GM19351 (cell line): ENCODE data around the gene SNX10.

Source experiments
- ATAC-seq: cut with Tn5 transposase; IDR thresholded peaks from one replicate; pipeline ENCODE4 v1.9.1; 2021; ENCODE audit warnings: mild to moderate bottlenecking, moderate library complexity; ENCODE audit not compliant: unreplicated experiment

Gene SNX10

DNA sequence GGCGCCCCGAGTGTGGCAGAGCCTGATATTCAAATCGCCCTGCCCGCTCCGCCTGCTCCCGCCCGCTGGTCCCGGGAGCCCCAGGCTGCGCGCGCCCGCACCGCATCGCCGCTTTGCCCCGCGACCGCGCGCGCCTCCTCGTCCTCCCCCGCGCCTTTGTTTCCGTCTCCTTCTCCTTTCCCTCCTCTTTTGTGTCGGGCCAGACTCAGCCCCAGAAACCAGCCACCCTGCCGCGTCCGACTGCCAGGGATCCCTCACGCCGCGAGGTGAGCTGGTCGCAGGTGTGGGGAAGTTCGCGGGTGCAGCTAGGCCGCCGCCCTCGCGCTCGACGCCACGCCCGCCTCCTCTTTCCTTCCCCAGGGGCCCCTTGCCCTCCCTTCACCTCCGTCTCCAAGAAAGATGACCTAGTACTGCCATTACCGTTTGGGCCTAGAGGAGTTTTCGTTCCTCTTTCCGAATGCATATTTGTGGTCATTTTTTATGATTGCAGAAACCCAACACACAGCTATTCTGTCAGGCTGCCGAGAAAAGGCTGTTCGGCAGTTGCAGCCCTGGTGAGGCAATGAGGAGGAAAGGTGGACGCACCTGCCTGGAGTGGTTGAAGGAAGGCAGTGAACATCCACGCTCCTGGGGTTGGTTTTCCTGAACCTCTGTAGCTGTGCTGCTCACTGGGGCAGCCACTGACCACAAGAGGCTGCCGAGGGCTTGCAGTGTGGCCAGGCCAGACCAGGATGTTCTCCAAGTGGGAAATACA is 107.3 kb downstream of the SNX10 start:
- peak; percentile 79 for ATAC-seq

DNA sequence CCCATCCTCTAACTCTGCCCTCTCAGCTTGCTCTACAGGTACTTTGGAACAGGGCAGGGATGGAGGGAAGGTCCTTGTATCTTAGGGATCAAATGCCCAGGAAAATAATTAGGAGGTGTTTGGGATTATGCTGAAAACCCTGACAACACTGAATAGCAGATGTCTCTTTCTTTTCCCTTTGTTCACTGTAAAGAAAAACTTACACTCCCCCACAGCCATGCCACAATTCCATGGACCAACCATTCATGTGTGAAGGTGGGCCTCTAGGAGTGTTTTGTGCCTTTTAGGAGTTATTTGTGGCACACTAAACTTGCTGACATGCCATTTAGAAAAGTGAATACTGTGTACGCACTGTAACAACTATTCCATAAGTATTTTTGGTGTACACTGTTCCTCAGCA is 108.1 kb downstream of the SNX10 start:
- no peak for ATAC-seq

DNA sequence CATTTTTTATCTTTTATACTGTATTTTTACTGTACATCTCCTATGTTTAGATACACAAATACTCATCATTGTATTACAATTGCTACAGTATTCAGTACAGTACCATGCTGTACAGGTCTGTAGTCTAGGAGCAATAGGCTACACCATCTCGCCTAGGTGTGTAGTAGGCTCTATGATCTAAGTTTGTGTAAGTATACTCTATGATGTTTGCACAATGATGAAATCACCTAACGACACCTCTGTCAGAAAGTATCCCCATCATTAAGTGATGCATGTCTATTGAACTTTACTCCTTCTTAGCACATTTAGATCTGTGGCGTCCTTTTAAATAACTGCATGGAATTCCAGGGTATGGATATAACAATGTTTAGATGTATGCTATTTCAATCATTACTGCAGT is 112.0 kb downstream of the SNX10 start:
- no peak for ATAC-seq

DNA sequence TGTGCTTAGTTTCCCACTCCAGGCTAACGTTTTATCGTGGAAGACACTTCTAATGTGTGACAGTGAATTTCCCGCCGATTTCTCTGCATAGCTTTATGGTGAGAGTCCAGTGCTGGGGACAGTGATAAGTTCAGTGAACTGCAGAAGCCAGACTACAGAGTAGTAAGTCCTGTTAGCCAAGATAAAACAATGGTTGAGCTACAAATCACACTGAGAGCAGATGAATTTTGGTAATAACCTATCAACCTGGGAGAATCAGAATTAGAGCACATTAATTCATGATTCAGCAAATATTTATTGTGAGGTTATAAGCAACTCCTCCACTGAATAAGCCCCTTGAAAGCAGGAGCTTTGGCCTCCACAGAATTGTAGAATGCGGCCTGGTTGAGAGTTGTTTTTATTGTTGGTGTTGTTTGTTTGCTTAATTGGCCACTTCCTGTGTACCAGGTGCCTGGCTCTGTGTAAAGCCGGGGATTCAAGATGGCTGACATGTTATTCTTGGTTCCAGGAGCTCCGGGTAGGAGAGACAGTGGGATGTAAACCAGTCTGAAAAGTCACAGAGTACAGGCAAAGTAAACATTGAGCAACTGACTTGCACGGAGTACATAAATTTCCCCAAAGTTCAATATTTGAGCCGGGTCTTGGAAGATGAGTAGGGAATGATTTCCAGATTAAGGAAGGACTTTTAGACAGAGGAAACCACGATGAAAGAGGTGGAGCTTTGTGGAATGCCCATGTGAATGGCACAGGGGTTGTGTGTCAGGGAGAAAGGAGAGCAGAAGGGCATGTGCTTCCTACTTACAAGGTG is 112.7 kb downstream of the SNX10 start:
- no peak for ATAC-seq

DNA sequence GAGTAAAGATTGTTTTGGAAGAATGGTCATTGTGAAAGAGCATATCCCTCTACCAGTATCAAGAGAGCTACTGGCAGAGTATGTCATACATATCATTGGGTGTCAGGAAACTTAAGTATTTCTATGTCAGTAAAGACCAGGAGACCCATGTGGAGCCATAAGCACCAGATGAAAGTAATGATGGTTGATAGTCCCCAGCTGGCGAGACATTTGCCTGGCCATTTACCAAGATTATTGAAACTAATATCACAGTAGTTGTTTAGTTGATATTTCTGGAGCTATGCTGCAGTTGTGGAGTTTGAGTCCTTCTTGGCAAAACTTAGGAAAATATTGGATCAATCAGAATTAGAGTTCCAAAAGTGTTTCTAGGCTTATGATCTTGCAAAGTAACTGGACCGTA is 114.8 kb downstream of the SNX10 start:
- ATAC-seq, result no peak

DNA sequence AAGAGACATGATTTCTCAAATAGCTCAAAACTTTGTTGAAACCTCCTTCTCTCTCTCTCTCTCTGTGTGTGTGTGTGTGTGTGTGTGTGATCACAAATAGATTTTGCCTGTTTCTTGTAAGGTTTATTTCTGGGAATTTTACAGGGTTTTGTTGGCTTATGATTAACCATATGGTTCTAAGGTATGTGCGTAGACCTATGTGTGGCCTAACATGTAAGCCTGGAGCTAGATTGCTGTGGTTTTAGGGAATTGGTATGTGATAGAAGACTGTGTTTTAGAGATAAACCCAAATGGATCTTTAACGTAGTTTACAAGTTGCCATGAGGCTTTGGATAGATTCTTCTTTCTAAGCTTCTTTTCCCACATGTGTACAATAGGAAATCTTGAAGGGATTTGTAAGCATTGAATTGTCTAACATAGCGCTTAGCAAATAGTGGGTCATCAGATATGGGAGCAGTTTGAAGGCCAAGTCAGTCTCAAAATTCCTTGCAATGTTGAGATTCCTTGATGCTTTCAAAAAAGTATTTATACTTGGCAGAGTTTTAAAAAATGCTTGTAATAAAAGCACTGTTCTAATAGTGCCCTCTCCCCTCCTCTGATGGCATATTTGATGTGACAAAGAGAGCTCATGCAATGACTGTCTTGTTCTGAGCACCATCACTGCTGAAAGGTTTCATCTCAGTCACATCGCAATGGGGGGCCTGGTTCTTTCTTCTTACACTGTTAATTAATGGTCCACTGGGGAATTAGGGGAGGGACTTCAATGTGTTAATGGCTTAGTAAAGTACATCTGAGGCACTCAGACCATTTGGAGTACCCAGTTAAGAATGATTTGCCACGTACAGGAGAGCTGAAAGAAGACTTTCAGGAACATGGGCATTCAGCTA is 118.2 kb downstream of the SNX10 start:
- ATAC-seq, result no peak

DNA sequence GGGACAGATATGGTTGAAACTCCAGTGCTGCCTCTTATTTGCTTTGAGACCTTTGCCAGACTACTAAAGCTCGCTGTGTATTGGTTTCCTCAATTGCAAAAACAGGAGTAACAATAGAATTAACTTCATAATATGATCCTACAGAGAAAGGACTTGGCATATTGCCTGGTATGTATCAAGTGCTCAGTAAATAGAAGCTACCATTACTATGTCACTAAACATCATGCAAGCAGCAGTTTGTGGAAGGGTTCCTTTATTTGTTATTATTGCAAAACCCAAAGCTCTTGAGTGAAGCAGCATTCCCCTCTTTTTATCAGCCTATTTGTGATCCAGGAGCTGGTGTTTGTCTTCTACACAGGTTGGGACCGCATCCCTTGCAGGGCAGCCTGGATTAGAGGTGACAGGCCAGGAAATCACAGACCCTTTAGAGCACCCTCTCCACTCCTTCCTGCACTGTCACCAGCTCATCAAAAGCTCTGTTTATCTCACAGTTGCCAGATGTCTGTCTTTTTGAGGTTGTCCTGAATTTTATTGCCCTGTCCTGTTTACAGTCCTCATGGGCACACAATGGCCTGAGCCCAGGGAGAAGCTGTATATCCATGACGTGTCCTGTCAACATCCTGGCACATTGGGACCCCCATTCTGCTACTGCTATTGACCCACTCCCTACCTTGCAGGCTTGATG is 121.5 kb downstream of the SNX10 start:
- ATAC-seq, result no peak

DNA sequence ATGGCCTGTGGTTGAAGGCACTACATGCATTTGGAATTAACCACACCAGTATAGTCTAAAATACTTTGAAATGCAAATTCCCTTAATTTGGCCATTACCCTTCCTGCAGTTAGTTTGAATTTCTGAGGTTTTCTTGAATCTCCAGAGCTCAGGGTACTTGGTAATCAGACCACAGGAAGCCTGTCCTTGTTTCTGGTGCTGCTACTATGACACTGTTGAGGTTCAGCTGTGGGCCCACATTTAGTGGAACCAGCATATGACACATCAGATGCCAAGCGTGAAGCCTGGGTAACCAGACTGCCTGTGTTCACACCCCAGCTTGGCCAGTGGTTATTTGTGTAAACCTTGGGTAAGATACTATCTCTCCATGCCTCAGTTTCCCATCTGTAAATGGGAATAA is 124.3 kb downstream of the SNX10 start:
- no peak for ATAC-seq

DNA sequence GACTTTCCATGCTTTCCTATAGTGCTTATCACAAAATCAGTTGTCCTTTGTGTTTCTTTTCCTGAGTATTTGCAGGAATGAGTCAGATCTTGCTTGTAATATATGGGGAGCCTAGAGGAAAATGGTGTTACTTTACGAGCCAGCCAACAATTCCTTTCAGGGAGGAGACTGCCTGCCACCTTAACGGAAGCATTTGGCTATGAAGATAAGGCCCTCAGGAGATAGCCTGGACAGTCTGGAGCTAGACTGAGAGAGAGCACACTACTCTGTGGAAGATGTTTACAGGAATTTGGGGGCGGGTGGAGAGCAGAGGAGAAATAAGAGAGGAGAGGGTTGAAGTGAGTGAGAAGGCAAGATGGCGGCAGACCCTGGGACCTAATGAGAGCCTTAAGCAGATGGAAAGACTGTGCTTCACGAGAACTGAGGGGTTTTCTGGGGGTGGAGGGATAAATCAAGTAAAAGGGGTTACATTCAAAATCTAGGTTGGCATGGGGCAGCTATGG is 126.3 kb downstream of the SNX10 start:
- ATAC-seq, result no peak

DNA sequence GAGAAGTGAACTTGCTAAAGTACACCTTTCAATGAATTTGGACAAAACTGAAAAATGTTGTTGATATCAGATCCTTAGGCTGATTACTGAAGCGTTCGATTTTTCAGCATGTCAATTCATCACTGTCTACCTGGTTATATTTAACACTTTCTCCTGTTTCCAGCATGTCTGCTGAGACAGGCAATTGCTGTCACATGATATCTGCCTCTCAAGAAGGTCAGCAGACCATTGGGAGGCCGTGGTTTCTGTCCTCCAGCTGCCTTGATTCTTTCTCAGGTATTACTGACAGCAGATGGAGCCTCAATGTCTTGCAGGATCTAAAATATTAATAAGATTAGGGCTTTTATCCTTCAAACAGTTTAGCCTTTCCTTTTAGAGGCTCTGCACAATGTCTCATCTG is 127.5 kb downstream of the SNX10 start:
- no peak for ATAC-seq

DNA sequence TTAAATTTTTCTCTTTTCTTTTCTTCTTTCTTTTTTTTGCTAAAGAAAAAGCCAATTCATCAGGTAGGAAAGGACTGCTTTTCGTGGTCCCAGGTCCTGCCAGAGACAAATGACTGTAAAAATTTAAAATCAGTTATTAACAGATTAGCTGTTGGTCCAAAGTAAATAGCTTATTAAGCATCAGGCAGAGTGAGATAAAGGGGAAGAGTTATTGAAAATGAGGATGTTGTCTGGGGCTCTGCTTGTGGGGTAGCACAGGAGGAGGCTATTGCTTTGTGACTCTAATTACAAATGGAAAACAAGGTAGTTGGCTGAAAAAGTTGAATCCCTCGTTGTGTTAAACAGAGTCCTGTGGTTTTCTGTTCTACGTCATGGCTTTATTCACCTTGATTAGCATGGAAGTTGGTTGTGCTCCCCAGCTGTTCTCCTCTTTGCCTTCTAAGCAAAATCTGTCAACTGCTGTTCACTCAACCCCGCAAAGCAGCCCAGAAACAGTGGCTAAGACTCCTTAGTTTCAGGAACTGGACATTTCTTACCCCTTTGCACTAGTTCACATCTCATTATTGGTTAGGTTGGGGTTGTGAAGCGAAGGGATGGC is 128.9 kb downstream of the SNX10 start:
- ATAC-seq, result no peak

DNA sequence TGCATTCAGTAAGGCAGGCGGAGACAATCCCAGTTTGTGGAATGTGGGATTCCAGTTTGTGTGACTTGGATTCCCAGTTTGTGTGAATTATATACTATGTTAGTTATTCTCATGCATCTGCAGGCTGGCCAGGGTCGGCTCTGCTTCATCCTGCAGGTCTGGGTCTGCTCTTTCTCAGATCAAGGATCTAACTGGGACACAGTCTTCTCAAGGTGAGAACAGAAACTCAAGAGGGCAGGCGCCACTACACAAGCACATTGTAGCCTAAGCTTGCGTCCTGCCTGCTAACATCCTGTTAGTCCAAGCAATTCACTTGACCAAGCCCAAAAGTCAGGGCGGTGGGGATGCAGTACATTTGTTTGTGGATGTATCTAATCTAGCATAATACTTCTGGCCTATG is 131.1 kb downstream of the SNX10 start:
- no peak for ATAC-seq

DNA sequence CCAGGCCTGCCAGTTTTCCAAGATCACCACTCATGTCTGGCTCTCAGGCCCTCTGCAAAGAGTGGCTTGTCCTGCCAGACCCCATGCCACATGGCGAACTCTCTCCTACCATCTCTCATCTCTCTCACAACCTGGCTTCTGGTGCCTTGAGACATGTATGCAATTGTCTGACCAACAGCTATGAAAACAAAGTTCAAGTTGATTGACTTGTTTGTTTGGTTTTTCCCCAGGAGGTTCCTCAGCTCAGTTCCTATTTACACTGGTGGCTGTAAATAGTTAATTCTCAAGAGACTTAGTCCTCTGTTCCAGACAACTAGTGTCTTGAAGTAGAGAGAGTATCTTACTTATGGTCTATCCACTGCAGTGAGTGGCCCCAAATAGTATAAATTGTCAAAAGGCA is 131.8 kb downstream of the SNX10 start:
- ATAC-seq, result no peak
